Endothelial cell of umbilical vein (primary cell): ENCODE data around the gene SRD5A2.

Experiments used
- CTCF ChIP-seq, 2 donors: IDR thresholded peaks; 1 replicate in 1 of 2; 2 replicates in 1 of 2; pipeline ENCODE4 v1.5.1; 2011; ENCODE audit warnings: low read length in 2 of 2, mild to moderate bottlenecking in 2 of 2, moderate library complexity in 2 of 2, control low read depth in 1 of 2, inconsistent platforms in 1 of 2, low read depth in 1 of 2; ENCODE audit not compliant: insufficient read depth in 1 of 2; ENCODE audit errors: extremely low read depth in 1 of 2
- EZH2 ChIP-seq: IDR thresholded peaks from 2 replicates; pipeline ENCODE4 v1.6.1; 2012; ENCODE audit warnings: borderline replicate concordance, low read depth, mild to moderate bottlenecking, moderate library complexity, low read length, inconsistent platforms; ENCODE audit not compliant: severe bottlenecking
- FOS ChIP-seq: IDR thresholded peaks from 2 replicates; pipeline ENCODE4 v1.6.1; 2011; ENCODE audit warnings: mild to moderate bottlenecking, low read length, moderate library complexity, borderline replicate concordance; ENCODE audit not compliant: insufficient read depth
- GATA2 ChIP-seq: IDR thresholded peaks from 2 replicates; pipeline ENCODE4 v1.7.0; 2011; ENCODE audit warnings: low read depth, mild to moderate bottlenecking, moderate library complexity, mixed read lengths, low read length; ENCODE audit not compliant: insufficient read length, insufficient read depth
- JUN ChIP-seq: IDR thresholded peaks from 2 replicates; pipeline ENCODE4 v1.6.1; 2011; ENCODE audit warnings: borderline replicate concordance, low read depth; ENCODE audit not compliant: insufficient read length, insufficient read depth
- MAX ChIP-seq: IDR thresholded peaks from 2 replicates; pipeline ENCODE4 v1.6.1; 2011; ENCODE audit not compliant: insufficient read depth, insufficient read length
- MYC ChIP-seq: IDR thresholded peaks from one replicate; pipeline ENCODE4 v1.6.1; 2011; ENCODE audit warnings: mild to moderate bottlenecking, low read depth, low read length
- POLR2A ChIP-seq: IDR thresholded peaks from 2 replicates; pipeline ENCODE4 v1.6.1; 2012; ENCODE audit warnings: low read depth, mild to moderate bottlenecking, control low read depth, low read length
- POLR2AphosphoS5 ChIP-seq: IDR thresholded peaks from 2 replicates; pipeline ENCODE4 v1.6.1; 2012; ENCODE audit warnings: low read depth, mild to moderate bottlenecking, control low read depth, low read length, moderate library complexity; ENCODE audit not compliant: insufficient read depth

- TF ChIP-seq CTCF (IDR thresholded peaks at IDR 0.05; ENCODE audit: extremely low read depth in 1 of 2, insufficient read depth in 1 of 2, low read depth in 1 of 2, low read length in 2 of 2) (no peak), MAX (no peak), EZH2 (no peak), FOS (no peak), POLR2A (no peak), GATA2 (no peak), MYC (no peak), POLR2AphosphoS5 (no peak), JUN (no peak)
Measured at GRCh38 chr2:31524592-31524991, 56.1 kb downstream of the SRD5A2 start.
